ENCODE data around the gene MAML1.

GRCh38 chr5:179780362-179780761 lies 47.7 kb downstream of the MAML1 start:
- no peak for TF ChIP-seq CTCF (IDR thresholded peaks at IDR 0.05; ENCODE audit: insufficient read depth, low read depth, low read length)
- TF ChIP-seq EZH2 (IDR thresholded peaks at IDR 0.05; ENCODE audit: insufficient read depth, low read length) = no peak

All from astrocyte (in vitro differentiated cells and primary cell).